ENCODE results near the gene SARS1.
A peak's percentile ranks its signal among the peaks of the same experiment; 100 is the strongest.

The SARS1 gene

DNA sequence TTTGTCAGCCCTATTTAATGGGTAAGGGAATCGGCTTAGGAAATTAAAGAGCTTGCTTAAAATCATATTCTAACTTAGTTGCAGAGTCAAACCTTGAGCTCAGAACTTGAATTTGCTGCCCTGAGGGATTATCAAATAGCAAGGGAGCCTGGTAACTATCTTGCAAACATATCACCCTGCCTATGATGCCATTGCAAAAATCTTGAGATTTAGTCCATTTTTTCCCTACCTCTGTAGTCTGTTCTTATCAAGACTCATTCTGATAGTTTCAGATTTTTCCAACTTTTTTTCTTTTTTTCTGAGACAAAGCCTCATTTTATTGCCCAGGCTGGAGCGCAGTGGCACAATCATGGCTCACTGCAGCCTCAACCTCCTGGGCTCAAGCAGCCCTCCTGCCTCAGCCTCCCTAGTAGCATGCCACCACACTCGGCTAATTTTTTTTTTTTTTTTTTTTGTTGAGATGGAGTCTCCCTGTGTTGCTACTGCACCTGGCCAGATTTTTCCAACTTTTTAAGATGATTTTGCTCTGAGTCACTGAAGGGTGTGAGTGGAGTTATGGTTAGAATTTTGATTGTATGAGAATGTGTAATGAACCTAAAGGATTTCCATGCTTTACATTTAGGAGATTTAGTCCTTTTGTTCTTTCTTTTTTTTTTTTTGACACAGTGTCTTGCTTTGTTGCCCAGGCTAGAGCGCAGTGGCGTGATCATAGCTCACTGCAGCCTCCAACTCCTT is 12.2 kb downstream of the SARS1 start:
- DNase-seq (ENCODE audit: low read depth, low spot score): no peak

DNA sequence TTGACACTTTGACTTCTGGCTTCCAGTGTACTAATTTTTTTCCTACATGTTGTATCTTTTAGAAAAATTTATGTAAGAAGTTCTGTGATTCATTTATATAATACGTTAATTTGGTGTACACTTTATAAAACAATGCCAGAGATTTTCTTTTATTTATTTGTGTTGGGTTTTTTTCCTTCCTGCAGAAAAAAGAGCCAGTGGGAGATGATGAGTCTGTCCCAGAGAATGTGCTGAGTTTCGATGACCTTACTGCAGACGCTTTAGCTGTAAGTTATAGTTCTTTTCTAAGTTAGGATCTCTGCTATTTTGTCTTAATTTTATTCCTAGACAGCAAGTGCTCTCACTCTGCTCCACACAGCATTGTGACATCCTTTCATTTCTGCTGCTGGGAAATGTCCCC is 14.4 kb downstream of the SARS1 start:
- no peak for DNase-seq (ENCODE audit: low read depth, low spot score)

GRCh38 chr1:109229531-109230127 is 15.9 kb downstream of the SARS1 start:
- peak; percentile 98 for DNase-seq (ENCODE audit: low read depth, low spot score)

DNA sequence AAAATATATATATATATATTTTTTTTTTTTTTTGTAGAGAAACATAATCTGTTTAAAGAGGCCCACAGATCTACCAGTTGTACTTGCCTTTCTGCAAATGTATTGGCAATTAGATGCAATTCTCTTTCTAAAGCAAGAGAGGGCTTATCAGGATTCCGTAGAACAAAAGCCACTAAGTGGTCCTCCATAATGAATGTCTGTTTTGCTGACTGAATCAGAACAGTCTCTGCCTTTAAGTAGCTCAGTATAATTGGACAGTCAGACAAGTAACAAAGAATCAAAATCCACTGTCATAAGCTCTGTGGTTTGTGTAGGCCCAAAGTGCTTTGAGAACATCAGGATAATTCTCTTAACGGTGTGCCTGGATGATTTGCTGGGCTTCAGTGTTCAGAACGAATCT is 17.3 kb downstream of the SARS1 start:
- DNase-seq (ENCODE audit: low read depth, low spot score): no peak

- DNase-seq (ENCODE audit: low read depth, low spot score): no peak
Observed at GRCh38 chr1:109235137-109235536, 21.4 kb downstream of the SARS1 start.

- DNase-seq (ENCODE audit: low read depth, low spot score): no peak
Observed at GRCh38 chr1:109237512-109237911, 23.8 kb downstream of the SARS1 start.

GRCh38 chr1:109238382-109238781 is 24.7 kb downstream of the SARS1 start:
- no peak for DNase-seq (ENCODE audit: low read depth, low spot score)

GRCh38 chr1:109239047-109239408 is 25.3 kb downstream of the SARS1 start:
- no peak for DNase-seq (ENCODE audit: low read depth, low spot score)

GRCh38 chr1:109239409-109240068 is 25.8 kb downstream of the SARS1 start:
- DNase-seq (ENCODE audit: low read depth, low spot score): peak; percentile 83

DNA sequence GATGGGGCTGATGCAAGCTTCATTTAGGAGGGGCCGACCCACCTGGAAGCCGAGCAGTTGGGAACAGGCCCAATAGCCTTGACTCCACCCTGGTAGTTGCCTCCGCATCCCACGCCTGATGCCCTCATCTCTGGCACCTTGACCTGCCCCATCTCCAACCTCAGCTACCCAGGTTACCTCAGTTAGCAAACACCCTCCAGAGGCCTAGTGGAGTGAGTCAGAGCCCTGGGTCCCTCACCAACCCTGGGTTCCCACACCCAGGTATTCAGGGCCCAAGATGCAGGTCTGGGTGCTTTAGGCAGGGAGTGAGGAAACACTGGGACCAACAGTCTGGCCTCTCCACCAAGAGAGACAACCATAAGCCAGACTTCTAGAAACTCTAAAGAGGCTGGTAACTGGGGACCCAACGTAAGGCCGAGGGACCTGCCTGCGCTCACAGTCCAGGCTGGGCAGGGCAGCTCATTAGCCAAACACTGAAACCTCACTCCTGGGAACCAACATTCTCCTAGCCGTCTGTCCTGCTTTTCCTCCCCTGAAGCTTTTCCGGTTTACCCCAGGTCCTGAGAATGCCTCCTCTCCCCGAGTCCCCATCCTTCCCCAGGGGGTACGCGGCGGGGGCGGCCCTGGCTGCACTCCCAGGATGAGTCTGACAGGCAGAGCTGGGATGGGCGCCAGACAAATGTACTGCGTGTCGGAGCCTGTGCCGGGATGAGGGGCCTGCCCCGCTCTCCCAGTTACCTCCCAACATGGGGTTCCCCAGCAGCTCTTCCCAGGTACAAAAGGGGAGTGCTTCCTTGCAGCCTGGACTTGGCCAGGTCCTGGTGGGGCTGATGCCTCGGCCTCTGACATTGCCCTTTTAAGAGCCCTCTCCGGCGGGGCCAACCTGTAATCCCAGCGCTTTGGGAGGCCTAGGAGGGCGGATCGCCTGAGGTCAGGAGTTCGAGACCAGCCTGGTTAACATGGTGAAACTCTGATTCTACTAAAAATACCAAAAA is 26.7 kb downstream of the SARS1 start:
- peak; percentile 55 for DNase-seq (ENCODE audit: low read depth, low spot score)

DNA sequence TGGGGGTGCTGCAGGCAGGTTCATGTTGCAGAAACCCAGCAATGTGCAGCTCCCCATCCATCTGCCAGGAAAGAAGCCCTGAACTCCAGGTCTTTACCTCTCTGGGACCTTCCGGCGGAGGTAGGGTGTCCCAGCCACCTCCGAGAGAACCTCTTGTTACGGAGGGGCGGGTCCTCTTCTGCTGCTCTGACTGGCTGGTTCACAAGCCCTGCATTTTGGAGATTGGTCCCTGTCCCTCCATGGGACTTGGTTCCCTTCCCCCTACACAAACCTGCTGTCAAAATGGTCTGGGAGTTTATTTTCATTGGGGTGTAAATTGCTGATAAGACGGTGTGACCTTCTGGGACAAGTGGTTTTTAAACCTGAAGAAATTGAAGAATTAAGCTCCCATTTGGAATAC is 27.6 kb downstream of the SARS1 start:
- DNase-seq (ENCODE audit: low read depth, low spot score): peak; percentile 42

DNA sequence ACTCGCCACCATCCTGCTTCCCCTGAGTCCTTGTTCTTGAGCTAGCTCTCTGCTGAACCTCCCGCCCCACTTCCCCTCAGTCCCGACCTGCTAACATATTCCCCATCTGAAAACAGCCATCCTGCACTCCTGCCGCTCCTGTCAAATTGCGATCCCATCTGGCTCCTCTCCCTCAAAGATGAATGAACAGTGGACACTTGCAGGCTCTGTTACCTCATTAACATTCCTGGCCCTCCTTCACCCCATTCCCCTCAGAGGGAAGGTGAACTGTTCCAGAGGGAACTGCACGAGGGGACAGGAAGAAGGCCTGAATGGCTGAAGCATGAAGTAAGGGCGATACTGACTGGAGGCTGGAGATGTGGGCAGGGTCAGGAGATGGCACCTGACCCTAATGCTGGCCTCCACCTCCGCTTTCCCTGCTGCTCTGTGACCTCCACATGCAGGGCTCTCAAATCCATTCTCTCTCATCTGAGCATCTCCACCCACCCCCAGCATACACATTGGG is 28.2 kb downstream of the SARS1 start:
- DNase-seq (ENCODE audit: low read depth, low spot score): no peak

DNA sequence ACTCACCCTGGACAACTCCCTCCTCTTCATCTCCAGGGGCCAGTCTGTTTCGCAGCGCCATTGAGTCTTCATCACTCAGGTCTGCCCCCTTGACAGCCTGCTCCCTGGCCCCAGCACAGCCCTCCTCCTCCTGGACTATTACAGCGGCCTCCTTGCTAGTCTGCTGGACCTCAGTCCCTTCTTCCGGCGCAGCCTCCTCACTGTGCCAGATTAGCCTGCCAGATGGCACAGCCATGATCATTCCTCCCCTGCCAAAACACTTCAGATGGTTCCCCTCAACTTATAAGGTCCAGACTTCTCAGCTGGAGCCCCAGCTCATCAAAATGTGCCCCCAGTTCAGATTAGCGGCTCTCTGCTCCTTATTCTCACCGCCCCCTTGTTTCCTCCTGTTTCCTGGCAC is 28.7 kb downstream of the SARS1 start:
- no peak for DNase-seq (ENCODE audit: low read depth, low spot score)

DNA sequence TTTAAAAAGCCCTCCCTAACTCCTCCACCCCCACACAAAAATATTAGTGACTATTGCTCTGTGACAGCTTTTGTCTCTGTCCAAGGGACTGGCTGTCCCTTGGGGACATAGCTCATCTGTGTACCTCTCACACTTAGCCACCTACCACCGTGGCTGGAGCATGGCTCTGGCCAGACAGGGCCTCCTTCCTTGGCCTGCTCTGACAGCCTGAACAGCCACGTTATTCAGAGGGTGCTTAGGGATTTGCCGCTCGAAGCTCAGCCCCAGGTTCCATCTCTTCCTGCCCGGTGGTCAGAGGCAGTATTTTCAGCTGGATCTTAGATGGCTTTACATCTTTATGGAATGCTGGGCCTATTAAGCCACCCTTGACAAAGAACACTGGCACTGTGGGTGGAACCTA is 29.5 kb downstream of the SARS1 start:
- no peak for DNase-seq (ENCODE audit: low read depth, low spot score)

- DNase-seq (ENCODE audit: low read depth, low spot score): no peak
Observed at GRCh38 chr1:109243860-109244552, 30.3 kb downstream of the SARS1 start.

DNA sequence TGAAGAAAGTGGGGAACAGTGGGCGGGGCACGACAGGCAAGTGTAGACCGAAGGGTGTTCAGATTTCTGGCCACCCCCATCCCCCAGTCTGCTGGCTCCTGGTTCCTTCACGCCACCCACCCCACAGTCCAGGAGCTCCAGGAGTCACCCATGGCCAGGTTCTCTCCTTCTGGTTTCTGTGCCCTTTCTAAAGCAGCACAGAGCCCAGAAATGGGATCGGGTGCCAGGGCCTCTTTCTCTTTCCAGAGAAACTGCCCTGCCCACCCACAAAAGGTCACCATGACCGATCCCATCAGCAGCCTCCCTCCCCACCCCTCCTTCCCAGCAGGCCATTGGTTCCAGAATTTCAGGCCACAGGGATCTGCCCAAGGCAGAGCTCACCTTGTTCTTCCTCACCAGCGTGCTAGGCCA is 32.4 kb downstream of the SARS1 start:
- no peak for DNase-seq (ENCODE audit: low read depth, low spot score)

DNA sequence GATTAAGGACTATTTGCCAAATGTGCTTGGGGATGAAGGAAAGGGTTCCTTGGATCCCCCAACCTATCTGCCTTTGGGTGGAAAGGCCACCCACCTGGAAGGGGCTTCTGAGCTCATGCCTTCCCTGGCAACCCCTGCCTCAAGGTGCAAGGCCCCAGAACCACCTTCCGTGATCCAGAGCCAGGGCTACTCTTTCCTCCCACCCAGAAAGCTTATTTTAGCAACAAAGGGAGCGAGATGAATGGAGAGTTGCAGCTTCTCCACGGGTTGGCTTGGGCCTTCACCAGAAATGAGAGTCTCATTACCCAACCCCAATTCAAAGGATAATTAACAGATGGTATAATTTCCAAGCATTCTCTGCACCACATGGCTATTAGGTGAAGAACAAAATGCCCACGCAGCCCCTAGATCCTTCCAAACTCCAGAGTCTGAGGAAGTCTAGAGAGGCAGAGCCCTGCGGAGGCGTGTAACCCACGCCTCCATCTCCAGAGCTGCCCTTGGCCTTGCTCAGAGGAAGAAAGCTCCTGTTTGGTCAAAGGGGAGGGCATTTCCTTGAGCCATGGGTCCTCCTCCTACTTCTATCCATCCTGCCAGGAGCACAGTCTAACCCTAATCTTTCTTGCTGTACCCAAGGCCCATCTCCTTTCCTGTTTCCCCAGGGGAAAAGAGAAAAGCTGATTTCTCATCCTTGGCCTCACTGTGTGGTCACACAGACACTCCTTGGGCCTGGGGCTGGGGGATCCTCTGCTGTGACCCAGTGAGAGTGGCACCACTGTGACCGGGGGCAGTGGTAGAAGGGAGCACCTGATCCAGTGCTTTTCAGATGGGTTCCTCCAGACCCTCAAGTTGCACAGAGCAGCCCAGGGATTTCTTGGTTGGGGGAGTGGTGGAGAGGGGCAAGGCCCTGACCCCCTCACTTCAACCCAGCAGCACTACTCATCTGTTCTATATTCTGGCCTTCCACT is 34.0 kb downstream of the SARS1 start:
- DNase-seq (ENCODE audit: low read depth, low spot score): no peak

GRCh38 chr1:109248444-109248796 is 34.7 kb downstream of the SARS1 start:
- no peak for DNase-seq (ENCODE audit: low read depth, low spot score)

DNA sequence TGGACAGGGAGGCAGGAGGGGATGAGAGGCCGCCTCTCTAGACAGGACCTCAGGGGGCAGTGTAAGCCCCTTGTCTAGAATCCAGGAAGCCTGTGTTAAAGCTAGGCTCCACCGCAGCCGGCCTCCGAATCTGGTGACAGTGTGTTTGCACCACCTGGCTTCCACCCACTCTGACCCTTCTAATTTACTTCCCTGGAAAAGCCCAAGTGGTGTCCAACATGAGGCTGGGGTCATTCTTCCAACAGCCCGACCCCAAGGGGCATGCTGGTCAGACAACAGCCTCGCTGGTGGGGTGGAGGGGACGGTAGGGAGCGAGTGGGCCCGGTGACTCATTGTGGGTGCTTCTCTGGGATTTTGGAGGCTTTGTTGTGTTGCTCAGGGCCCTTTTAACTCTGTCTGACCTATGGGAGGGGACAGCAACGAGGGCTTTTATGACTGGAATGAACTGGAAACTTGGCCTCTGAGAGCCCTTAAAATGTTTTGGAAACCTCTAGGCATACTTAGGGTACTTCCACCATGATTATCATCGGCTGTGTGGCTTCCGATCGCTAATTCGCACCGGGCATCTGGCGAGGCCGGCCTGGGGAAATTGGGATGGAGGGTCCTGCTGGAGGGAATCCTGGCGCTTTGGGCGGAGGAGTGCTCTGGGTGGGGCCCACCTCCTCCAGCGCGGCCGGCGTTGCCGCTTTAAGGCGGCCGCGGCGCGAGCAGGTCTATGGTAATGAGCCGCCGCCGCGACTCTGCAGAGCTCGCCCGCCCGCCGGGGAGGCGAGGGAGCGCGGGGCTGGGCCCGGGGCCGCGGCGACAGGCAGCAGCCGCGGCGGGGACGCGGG is 35.3 kb downstream of the SARS1 start, which contains the start of gene CELSR2:
Gene CELSR2, plus strand, starts transcription at position 743 of the 833 bp plus-strand sequence. CDS start 541 bp downstream, outside the sequence.
- peak; percentile 91 for DNase-seq (ENCODE audit: low read depth, low spot score)
